ENCODE data around the gene POTEG.
"Not testable (repeated sequence)": the region's sequence is repeated elsewhere in the genome, so short reads cannot be mapped to it uniquely, and the experiment has no call there.

GRCh38 chr14:19361636-19362253, 72.4 kb downstream of the POTEG start:
- not testable (repeated sequence) for TF ChIP-seq CTCF, POLR2A, EP300 (IDR thresholded peaks at IDR 0.05)

Data from ovary (tissue), 3 donors.